Effector memory CD8-positive, alpha-beta T cell (primary cell): ENCODE measurements around the gene CYS1.

ENCODE experiments used
- ATAC-seq: fragments of 150-1000 bp; cut with Tn5 transposase; replicated peaks from 2 replicates; pipeline ENCODE4 v1.10.0; 2021; ENCODE audit warnings: mild to moderate bottlenecking, moderate library complexity
- DNase-seq, 3 experiments: peaks; one replicate each; pipeline ENCODE4 v3.0.0; 2021
- H3K27ac Mint-ChIP-seq, 2 donors: one replicate each; pipeline ENCODE4 v1.8.0; 2022; ENCODE audit warnings: mild to moderate bottlenecking in 2 of 2, mixed read lengths in 2 of 2, moderate library complexity in 2 of 2
- H3K27me3 Mint-ChIP-seq, 2 donors: one replicate each; pipeline ENCODE4 v1.8.0; 2022; ENCODE audit warnings: mixed read lengths in 2 of 2
- H3K36me3 Mint-ChIP-seq: one replicate; pipeline ENCODE4 v1.8.0; 2022; ENCODE audit warnings: mild to moderate bottlenecking, moderate library complexity, mixed read lengths; ENCODE audit not compliant: insufficient read depth
- H3K4me1 Mint-ChIP-seq, 2 donors: one replicate each; pipeline ENCODE4 v1.8.0; 2022; ENCODE audit warnings: low read depth in 2 of 2, mixed read lengths in 2 of 2
- H3K4me3 Mint-ChIP-seq, 2 donors: one replicate each; pipeline ENCODE4 v1.8.0; 2022; ENCODE audit warnings: mild to moderate bottlenecking in 2 of 2, mixed read lengths in 2 of 2, moderate library complexity in 2 of 2
- H3K9me3 Mint-ChIP-seq, 2 donors: one replicate each; pipeline ENCODE4 v1.8.0; 2022; ENCODE audit warnings: mixed read lengths in 2 of 2
- total RNA-seq, 9 experiments: gene quantifications; one replicate each; lab custom pipeline; 2026; lab: John Stamatoyannopoulos, UW

CYS1 gene
- total RNA-seq: 0 to 0.96 (median 0) reads per million in 9 experiments

DNA sequence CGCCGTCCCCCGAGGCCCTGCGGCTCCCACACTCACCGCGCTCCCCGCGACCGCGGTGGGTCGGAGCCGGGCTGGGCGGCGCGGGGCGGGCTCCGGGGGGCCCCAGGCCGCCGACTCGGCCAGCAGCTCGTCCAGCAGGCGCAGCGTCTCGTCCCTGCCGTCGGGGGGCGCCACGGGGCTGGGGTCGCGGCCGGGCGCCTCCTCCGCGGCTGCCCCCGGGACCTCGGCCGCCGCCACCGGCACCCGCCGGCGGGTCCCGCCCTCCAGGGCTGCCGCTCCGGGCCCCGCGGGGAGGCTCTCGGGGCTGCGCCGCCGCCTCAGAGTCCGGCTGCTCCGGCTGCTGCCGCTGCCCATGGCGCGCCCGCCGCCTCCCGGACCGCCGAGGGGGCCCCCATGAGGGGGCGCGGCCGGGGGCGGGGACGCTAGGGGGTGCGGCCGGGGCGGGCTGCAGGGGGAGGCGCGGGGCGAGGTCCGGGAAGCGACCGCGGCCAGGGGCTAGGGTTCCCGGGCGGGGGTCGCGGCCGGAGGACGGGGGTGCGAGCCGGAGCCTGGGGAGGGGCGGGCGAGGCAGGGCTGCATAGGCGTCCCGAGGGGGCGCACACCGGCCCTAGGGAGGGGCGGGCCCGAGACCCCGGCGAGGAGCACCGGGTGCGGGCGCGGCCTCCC, at the start of gene CYS1:
TSS of gene CYS1 (minus strand) at position 542 of the 666 bp plus-strand sequence. CDS start at position 354, 188 bp downstream.
- DNase-seq: no peak
- peak; percentile 41 for ATAC-seq
- H3K36me3 Mint-ChIP-seq: peaks cover 11% of the 10 kb centered on the region
- H3K4me1 Mint-ChIP-seq: peaks cover 11 to 16% of the 10 kb centered on the region in 2 donors
- peaks cover 81 to 89% of the 10 kb centered on the region in 2 donors for H3K27me3 Mint-ChIP-seq
- H3K9me3 Mint-ChIP-seq: no peaks in the 10 kb centered on the region
- peak within 1 kb of the TSS; percentile 76 to 82 for H3K4me3 Mint-ChIP-seq
- H3K27ac Mint-ChIP-seq: peak within 1 kb of the TSS in 1 of 2 donors; percentile 67

DNA sequence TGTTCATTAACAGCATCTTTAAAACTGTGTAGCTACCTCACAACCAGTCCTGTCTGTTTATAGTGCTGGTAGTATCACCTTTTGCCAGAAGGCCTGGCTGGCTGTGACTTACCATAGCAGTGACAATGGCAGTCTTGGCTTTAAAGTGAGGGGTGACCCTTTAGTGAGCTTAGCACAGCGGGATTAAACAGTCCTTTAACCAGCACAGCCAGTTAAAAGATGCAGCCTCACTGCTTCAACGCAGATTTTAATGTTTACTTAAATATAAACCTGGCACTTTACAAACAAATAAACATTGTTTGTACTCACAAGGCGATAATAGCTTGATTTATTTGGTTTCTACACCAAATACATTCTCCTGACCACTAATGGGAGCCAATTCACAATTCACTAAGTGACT, 49.3 kb upstream of the CYS1 start:
- no peak for DNase-seq
- peaks cover 7 to 18% of the 10 kb centered on the region in 2 donors for H3K4me1 Mint-ChIP-seq
- no peaks in the 10 kb centered on the region for H3K9me3 Mint-ChIP-seq
- no peak overlapping the region for H3K27ac Mint-ChIP-seq
- no peak overlapping the region for H3K4me3 Mint-ChIP-seq
- no peaks in the 10 kb centered on the region for H3K27me3 Mint-ChIP-seq
- no peak for ATAC-seq
- no peaks in the 10 kb centered on the region for H3K36me3 Mint-ChIP-seq

GRCh38 chr2:10128420-10128819, 48.2 kb upstream of the CYS1 start:
- H3K4me3 Mint-ChIP-seq: no peak overlapping the region
- DNase-seq (no peak), ATAC-seq (no peak)
- no peaks in the 10 kb centered on the region for H3K9me3 Mint-ChIP-seq
- H3K27ac Mint-ChIP-seq: peak overlapping the region in 1 of 2 donors; percentile 67
- no peaks in the 10 kb centered on the region for H3K36me3 Mint-ChIP-seq
- peaks cover 12 to 29% of the 10 kb centered on the region in 2 donors for H3K4me1 Mint-ChIP-seq
- peaks cover 6 to 8% of the 10 kb centered on the region in 2 donors for H3K27me3 Mint-ChIP-seq

DNA sequence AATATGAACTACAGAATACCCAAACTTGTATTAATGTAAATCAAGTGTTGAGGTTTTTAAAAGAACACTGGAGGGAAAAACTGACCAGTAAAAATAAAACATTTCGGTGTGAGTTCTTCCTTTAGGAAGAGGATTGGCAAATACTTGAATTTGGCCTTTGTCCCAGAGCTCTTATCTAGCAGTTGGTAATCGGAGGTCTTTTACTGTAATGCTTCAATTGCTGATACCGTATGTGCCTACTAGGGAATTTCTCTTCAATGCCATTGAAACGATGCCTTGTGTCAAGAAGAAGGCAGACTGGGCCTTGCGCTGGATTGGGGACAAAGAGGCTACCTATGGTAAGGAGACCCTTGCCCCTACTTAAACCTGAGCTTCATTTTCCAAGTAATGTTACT, 46.4 kb upstream of the CYS1 start:
- H3K4me1 Mint-ChIP-seq: peaks cover 21 to 36% of the 10 kb centered on the region in 2 donors
- H3K27ac Mint-ChIP-seq: no peak overlapping the region
- H3K4me3 Mint-ChIP-seq: no peak overlapping the region
- H3K36me3 Mint-ChIP-seq: peaks cover 6% of the 10 kb centered on the region
- peaks cover 10 to 15% of the 10 kb centered on the region in 2 donors for H3K27me3 Mint-ChIP-seq
- no peak for DNase-seq
- no peak for ATAC-seq
- no peaks in the 10 kb centered on the region for H3K9me3 Mint-ChIP-seq

GRCh38 chr2:10125842-10126631, 45.8 kb upstream of the CYS1 start:
- peaks cover 11% of the 10 kb centered on the region for H3K36me3 Mint-ChIP-seq
- H3K27ac Mint-ChIP-seq: peak overlapping the region; percentile 47 to 88
- H3K4me3 Mint-ChIP-seq: peak overlapping the region; percentile 0 to 51
- ATAC-seq (no peak), DNase-seq (no peak)
- H3K4me1 Mint-ChIP-seq: peaks cover 22 to 42% of the 10 kb centered on the region in 2 donors
- H3K27me3 Mint-ChIP-seq: peaks cover 10 to 15% of the 10 kb centered on the region in 2 donors
- H3K9me3 Mint-ChIP-seq: no peaks in the 10 kb centered on the region

DNA sequence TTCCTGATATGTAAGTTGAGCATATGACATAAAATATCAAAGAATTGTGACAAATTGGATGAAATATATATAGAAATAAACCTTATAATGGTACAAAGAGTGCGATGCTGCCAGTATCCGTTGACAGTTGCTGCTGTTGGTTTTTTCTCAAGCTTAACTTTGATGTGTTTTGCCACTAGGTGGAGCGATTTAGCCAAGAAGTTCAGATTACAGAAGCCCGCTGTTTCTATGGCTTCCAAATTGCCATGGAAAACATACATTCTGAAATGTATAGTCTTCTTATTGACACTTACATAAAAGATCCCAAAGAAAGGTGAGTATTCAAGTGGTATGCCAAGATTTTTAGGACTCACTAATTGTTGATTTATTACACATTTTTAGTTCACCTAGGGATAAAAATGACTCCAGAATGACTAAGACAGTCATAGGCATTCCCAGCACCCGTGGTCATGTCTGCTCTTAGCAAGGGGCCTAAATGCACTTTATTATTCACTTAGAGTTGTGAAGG, 44.4 kb upstream of the CYS1 start:
- ATAC-seq (no peak), DNase-seq (peak; percentile 54 to 60 (median 57))
- peak overlapping the region; percentile 47 to 88 for H3K27ac Mint-ChIP-seq
- peaks cover 15% of the 10 kb centered on the region for H3K36me3 Mint-ChIP-seq
- H3K4me3 Mint-ChIP-seq: peak overlapping the region; percentile 87 to 94
- H3K4me1 Mint-ChIP-seq: peaks cover 26 to 46% of the 10 kb centered on the region in 2 donors
- peaks cover 10 to 15% of the 10 kb centered on the region in 2 donors for H3K27me3 Mint-ChIP-seq
- H3K9me3 Mint-ChIP-seq: no peaks in the 10 kb centered on the region

- ATAC-seq (no peak), DNase-seq (no peak)
- Mint-ChIP-seq H3K9me3 (no peaks in the 10 kb centered on the region), H3K27ac (peak overlapping the region; percentile 64 to 65), H3K36me3 (peaks cover 15% of the 10 kb centered on the region), H3K4me3 (peak overlapping the region; percentile 87 to 94), H3K4me1 (peaks cover 25 to 43% of the 10 kb centered on the region in 2 donors), H3K27me3 (peaks cover 10 to 15% of the 10 kb centered on the region in 2 donors)
Measured at GRCh38 chr2:10123281-10123680, 43.1 kb upstream of the CYS1 start.

GRCh38 chr2:10122500-10123280, 42.5 kb upstream of the CYS1 start, which contains the start of gene RRM2:
Gene RRM2, plus strand, starts transcription at chr2:10122739. Its CDS starts 60 bp downstream, at chr2:10122799.
- peak within 1 kb of the TSS; percentile 64 to 65 for H3K27ac Mint-ChIP-seq
- peaks cover 10 to 15% of the 10 kb centered on the region in 2 donors for H3K27me3 Mint-ChIP-seq
- peak within 1 kb of the TSS; percentile 87 to 94 for H3K4me3 Mint-ChIP-seq
- peaks cover 26 to 45% of the 10 kb centered on the region in 2 donors for H3K4me1 Mint-ChIP-seq
- DNase-seq: peak; percentile 75 to 79 (median 76)
- peak; percentile 65 for ATAC-seq
- peaks cover 15% of the 10 kb centered on the region for H3K36me3 Mint-ChIP-seq
- H3K9me3 Mint-ChIP-seq: no peaks in the 10 kb centered on the region

- H3K36me3 Mint-ChIP-seq: peaks cover 15% of the 10 kb centered on the region
- no peak for DNase-seq
- H3K4me1 Mint-ChIP-seq: peaks cover 26 to 45% of the 10 kb centered on the region in 2 donors
- peak overlapping the region; percentile 88 to 89 for H3K27ac Mint-ChIP-seq
- no peaks in the 10 kb centered on the region for H3K9me3 Mint-ChIP-seq
- H3K27me3 Mint-ChIP-seq: peaks cover 10 to 15% of the 10 kb centered on the region in 2 donors
- ATAC-seq: no peak
- peak overlapping the region; percentile 87 to 94 for H3K4me3 Mint-ChIP-seq
Measured at GRCh38 chr2:10120877-10121574, 40.8 kb upstream of the CYS1 start.

GRCh38 chr2:10120158-10120876, 40.1 kb upstream of the CYS1 start:
- peak overlapping the region; percentile 88 to 89 for H3K27ac Mint-ChIP-seq
- H3K4me1 Mint-ChIP-seq: peaks cover 26 to 41% of the 10 kb centered on the region in 2 donors
- peaks cover 15% of the 10 kb centered on the region for H3K36me3 Mint-ChIP-seq
- ATAC-seq: peak; percentile 81
- DNase-seq: peak; percentile 81 to 86 (median 85)
- peak overlapping the region; percentile 87 to 94 for H3K4me3 Mint-ChIP-seq
- H3K9me3 Mint-ChIP-seq: no peaks in the 10 kb centered on the region
- H3K27me3 Mint-ChIP-seq: peaks cover 10 to 15% of the 10 kb centered on the region in 2 donors

GRCh38 chr2:10119601-10120157, 39.5 kb upstream of the CYS1 start:
- H3K4me3 Mint-ChIP-seq: peak overlapping the region; percentile 87 to 94
- peaks cover 22 to 34% of the 10 kb centered on the region in 2 donors for H3K4me1 Mint-ChIP-seq
- H3K36me3 Mint-ChIP-seq: peaks cover 15% of the 10 kb centered on the region
- no peak for DNase-seq
- peak overlapping the region; percentile 88 to 89 for H3K27ac Mint-ChIP-seq
- H3K9me3 Mint-ChIP-seq: no peaks in the 10 kb centered on the region
- no peak for ATAC-seq
- H3K27me3 Mint-ChIP-seq: peaks cover 10 to 15% of the 10 kb centered on the region in 2 donors

- peaks cover 10 to 12% of the 10 kb centered on the region in 2 donors for H3K27me3 Mint-ChIP-seq
- H3K27ac Mint-ChIP-seq: no peak overlapping the region
- ATAC-seq: no peak
- no peak for DNase-seq
- H3K4me1 Mint-ChIP-seq: peaks cover 22 to 27% of the 10 kb centered on the region in 2 donors
- no peaks in the 10 kb centered on the region for H3K9me3 Mint-ChIP-seq
- H3K4me3 Mint-ChIP-seq: no peak overlapping the region
- peaks cover 15% of the 10 kb centered on the region for H3K36me3 Mint-ChIP-seq
Measured at GRCh38 chr2:10119027-10119325, 38.8 kb upstream of the CYS1 start.
